HG03066 (cell line): ENCODE data around the gene SPATA13.

ENCODE experiments used
- ATAC-seq: cut with Tn5 transposase; IDR thresholded peaks from one replicate; pipeline ENCODE4 v1.9.1; 2021; ENCODE audit warnings: low read depth; ENCODE audit not compliant: unreplicated experiment

Gene SPATA13

DNA sequence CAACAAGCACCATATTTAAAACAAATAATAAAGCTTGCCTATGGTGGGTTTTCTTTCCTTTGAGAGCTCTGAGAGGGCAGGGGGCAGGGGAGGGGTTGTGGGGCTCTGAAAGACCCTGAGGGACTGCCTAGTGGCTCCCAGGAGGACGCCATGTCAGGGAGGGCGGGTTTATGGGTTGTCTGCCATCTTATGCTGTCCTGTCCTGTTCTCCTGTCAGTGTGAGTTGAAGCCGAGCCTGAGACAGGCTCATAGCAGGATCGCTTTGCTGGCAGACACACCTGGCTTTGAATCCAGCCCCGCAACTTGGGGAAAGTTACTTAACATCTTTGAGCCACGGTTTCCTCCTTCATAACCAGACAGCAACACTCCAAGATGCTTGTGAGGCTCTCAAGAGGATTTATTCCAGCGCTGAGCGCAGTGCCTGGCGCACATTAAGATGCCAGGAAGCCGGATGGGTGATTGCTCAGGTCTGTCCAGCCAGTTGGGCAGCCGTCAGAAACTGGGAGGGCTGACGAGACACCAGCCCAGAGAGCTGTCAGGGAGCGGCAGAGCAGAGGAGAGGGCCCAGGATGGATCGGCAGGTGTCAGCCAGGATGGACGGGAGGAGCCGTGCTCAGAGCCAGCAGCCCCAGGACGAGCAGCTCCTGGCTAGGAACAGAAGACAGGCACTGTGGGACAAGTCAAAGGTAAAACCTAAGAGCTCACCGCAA, 112.1 kb downstream of the SPATA13 start:
- ATAC-seq: no peak

DNA sequence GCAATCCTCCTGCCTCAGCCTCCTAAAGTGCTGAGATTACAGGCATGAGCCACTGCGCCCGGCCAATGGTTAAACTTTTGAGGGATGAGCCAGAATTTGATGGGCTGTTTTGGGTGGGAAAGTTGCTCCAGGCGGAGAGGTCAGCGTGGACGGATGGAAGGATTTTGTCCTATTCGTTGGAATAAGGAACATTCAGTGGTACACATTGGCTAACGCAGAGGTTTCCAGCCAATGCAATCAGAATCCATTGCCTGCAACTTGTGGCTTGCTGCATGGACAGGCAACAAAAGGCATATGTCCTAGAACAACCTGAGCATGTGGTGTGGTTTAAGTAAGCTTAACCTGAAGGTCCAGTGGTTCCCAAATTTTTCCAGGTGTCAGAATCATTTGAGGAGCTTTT, 113.4 kb downstream of the SPATA13 start:
- ATAC-seq: no peak

DNA sequence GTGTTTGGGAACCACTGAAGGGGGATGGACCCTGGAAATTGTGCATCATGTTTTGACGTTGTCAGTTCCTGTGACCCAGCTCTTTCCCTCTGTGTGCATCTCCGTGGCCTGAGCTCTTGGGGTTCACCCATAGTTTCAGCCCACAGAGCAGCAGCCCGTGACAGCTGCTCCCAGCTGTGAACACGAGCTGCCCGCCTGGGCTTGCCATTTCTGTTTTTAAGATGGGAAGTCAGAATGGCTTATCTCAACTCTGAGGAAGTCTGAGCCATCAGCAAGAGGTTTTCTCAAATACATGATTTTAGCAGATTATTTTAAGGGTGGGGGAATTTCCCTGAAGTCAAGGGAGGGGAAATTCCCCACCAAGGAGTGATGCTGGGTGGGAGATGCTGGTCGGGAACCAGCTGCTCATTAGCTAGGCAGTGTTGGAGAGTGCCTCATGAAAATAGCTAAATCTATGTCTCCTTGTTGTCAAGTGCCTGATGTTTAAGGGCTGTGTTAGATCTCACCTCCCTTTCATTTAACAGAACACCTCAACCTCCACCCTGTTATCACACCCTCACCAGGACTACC, 114.0 kb downstream of the SPATA13 start:
- ATAC-seq: peak; percentile 59

DNA sequence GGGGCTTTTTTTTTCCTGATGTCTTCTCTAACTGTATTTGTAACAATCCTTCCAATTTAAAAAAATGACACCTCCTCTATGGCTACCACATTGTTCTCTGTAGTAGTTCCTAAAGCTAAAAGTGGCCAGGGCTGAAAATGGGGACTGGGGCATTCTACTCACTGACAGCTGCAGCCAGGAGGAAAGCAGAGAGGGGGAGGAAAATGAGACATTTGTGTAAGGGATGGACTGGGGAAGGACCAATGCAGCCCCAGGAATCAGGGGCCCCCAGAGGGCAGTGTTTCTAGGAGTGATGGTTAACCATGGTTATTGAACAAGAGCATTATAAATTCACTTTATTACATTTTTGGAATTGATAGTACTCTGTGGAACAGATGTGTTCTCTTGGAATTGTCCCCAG, 114.5 kb downstream of the SPATA13 start:
- ATAC-seq: no peak

DNA sequence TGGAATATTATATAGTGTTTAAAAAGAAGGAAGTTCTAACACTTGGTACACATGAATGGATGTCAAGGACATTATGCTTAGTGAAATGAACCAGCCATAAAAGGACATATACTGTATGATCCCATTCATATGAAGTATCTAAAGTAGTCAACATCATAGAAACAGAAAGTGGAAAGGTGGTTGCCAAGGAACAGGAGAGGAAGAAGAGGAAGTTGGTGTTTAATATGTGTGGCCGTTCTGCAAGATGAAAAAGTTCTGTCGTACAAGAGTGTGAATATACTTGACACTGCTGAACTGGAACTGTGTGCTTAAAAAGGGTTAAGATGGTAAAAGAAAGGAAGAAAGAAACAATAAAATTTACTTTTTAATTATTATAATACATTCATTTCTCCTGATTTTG, 115.8 kb downstream of the SPATA13 start:
- ATAC-seq: no peak

DNA sequence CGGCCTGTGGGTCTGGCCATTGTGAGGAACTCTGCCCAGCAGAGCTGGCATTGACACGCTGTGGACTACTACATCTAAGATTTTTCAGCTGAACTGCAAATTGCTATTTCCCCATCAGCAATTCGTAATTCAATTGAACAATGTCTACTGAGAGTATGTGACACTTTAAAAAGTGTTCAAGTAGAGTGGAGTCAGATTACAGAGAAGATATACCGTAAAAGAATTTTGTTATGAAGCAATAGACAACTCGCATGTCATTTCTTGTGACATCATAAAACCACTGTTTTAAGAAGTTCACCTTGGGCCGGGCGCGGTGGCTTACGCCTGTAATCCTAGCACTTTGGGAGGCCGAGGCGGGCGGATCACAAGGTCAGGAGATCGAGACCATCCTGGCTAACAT, 116.3 kb downstream of the SPATA13 start:
- ATAC-seq: no peak

DNA sequence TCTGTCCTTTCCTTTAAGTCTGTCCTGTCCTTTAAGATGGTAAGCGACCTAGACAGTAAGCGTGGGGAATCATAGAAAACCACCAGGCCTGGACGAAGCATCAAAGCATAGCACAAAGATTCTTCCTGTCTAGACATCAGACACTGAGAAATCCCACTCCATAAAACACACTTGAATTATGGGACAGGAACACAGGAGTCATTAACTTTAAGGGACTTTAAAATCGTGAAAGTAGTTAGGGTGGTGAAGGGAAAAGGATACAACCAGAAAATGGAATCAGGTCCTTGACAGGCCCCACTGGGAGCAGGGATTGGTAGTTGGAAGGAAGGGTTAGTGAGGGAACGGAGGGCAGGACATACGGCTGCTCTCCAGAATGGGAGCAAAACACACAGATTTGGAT, 117.2 kb downstream of the SPATA13 start:
- no peak for ATAC-seq

DNA sequence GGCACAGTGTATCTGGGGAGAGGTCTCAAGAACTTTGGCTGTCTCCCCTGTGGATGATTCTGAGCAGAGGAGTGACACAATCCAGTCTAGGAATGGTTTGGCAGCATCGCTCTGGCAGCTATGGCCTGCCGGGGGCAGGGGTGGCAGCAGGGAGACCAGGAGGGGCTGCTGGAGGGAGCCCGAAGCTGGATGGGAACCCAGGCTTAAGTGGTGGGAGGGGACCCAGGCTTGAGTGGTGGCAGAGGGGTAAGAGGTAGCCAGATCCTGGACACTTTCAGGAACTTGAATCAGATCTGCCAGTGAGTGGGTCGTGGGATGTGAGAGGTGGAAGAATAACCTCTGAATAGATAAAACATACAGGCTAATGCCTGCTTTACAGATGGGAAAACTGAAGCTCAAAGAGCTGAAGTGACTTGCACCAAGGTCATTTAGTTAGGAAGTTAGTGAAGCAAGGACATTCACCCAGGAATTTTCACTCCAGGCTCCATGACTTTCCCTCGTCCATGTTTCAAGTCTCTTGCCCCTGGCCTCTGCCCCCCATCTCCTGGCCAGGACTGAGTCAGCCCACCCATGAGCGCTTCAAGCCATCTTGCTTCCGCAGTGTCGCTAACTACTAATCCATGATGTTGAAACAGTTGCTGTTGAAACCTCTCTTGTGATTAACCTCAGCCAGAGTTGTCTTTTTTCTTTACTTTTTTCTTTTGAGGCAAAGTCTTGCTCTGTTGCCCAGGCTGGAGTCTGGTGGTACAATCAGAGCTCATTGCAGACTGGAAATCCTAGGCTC, 119.0 kb downstream of the SPATA13 start:
- no peak for ATAC-seq

DNA sequence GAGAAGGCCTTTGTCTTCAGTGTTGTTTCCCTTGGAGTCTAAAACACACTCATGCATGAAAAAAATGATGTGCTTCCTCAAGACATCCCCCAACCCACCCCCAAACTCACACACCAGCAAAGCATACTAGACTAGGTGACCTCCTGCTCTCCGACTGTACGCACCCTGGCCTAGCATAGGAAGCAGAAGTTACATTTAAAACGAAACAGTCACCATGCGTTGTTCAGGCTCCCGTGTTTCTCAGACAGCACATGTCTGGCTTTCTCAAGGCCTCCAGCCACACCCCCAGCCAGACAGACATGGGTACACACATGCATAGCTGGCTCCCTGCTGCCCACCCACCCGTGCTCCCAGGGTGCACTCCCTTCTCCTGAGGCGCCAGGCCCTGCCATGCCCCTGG, 120.2 kb downstream of the SPATA13 start:
- ATAC-seq: no peak

DNA sequence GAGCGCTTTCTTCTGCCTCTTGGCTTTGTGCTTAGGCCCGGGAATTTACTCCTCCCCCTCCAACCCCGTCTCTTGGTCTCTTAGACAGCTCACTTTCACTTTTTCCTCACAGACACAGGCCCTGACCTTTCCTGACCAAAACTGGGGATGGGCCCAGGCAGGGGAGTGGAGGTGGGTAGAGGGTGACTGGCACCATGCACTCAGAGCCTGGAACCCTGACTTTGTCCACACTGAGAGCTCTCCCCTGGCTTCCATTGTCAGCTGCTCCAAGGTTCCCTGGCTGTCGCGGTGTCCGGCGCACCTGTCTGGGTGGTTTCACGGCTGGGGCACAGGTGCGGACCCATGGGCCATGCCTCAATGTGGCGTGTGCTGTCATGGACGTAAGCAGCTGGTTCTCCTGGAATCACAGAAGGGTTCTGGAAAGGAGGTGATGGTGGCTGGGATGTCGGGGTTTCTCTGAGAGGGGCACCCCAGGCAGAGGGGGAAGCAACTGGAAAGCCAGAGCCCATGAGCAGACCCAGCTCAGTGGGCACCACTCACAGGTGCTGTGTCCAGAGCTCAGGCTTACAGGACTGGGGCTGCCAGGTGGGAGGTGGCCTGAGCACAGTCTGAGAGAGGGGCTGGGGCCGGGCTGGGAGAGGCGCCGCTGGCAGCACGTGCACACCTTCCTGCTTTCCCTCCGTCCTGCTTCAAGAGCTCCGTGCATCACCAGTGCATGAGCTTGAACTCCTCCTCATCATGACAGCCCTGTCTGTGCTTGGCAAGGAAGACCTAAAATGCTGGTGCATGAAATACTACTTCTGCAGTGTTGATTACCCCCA, 120.9 kb downstream of the SPATA13 start:
- ATAC-seq: no peak

DNA sequence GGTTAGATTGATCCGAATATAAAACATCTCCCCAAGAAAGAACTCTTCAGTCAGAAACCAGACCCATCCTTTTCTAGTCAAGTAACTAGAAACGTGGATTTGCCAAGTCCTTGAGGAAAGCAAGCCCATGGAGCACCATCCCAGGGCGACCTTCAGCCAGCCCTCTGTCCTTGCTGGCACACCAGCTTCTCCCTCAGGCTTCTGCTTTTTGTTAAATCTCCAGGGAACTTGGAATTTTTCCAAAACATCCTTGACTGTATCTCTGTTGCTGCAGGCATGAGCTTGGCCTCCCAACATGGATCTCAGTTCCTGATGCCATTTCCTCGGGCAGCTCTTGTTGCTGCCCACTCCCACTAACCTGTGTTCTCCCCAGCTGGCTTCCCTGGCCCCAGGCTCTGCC, 121.7 kb downstream of the SPATA13 start:
- no peak for ATAC-seq

DNA sequence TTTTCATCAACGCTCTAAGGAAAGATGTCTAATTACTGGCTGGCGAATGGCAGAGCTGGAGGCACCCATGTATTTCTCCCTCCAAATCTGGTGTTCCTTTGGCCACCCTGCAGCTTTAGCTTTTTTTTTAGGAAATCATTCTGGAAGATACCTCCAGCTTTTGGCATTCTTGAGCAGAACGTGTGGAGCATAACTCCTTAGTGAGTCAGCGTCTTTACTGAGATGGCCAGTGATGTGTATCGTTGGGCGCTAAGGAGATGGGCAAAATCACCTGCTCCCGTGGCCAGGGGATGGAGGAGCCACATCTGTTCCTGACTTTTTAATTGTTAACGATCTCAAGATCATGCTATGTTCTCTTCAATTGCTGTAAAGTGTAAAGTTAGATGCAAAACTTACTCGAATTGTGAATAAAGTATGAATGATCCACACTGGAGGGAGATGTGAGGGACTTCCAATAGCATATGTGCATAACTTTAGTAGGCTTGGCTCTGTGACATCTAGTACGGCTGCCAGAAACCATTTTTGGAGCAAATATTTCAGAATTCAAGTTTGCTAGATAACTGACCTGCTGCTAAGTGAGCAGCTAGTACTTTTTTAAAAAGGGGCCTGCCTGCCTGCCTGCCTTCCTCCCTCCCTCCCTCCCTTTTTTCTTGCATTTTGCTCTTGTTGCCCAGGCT, 124.5 kb downstream of the SPATA13 start:
- no peak for ATAC-seq

DNA sequence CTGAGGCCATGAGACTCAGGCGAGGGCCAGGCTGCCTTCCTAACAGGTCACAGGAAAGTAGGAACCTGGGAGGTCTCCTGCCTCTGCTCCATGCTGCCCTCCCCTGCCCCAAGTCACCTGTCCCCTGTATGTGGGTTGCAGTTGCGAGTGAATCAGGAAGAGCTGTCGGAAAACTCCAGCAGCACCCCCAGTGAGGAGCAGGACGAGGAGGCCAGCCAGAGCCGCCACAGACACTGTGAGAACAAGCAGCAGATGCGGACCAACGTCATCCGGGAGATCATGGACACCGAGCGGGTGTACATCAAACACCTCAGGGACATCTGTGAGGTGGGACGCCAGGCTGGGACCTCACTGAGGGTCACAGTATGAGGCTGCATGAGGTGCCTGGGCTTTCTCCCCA, 126.1 kb downstream of the SPATA13 start:
- no peak for ATAC-seq

DNA sequence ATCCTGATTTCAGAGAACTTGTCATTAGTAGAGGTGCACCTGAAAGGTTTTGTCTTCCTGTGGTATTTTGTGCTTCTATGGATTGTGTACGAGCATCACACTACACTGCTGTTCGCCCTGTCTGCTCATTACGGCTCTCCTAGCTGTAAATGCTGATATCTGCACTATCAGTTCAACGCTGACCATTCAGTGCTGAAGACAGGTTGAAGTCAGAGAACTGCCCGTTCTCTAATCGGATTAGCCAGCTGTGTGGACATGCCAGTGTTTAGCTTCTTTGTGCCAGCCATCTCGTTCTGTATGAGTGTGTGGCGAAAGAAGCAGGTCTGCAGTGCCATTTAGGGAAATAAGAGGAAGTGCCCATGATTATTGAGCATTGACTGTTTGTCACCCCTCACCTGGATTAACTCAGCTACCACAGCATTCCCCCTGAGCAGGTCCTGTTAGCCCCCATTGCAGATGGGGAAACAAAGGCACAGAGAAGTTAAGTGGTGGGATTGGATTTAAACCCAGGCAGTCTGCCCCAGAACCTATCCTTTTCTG, 127.3 kb downstream of the SPATA13 start:
- ATAC-seq: no peak

DNA sequence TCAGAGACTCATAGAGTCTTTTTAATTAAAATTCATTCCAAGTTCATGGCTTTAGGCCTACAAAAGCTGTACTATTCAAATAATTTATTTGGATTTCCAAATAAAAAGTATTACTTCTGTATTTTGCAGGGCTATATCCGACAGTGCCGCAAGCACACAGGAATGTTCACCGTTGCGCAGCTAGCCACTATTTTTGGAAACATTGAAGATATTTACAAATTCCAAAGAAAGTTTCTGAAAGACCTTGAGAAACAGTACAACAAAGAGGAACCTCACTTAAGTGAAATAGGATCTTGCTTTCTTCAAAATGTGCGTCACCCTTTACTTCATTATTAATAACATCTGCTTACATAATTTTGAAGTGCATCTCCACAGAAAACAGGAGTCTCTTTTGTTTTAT, 128.3 kb downstream of the SPATA13 start:
- no peak for ATAC-seq

DNA sequence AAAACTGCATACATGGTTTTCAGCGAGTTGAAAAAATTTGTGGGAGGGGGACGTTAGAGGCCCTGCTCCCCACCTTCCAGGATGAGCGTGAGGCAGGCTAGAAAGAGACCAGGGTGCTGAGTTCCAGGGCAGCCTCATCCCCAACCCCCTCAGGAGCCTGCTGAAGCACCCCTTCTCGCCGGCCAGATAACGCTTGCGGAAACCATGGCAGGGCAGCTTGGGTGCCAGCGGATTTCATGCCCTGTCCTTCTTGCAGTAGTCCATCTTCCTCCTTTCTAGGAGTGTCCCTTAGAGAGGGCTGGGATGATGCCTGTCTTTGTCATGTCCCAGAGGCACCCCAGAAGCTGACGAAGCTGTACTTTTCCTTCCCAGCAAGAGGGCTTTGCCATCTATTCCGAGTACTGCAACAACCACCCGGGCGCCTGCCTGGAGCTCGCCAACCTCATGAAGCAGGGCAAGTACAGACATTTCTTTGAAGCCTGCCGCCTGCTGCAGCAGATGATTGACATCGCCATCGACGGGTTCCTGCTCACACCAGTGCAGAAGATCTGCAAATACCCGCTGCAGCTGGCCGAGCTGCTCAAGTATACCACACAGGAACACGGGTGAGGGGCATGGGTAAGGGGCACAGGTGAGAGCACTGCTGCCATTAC, 129.9 kb downstream of the SPATA13 start:
- ATAC-seq: no peak

DNA sequence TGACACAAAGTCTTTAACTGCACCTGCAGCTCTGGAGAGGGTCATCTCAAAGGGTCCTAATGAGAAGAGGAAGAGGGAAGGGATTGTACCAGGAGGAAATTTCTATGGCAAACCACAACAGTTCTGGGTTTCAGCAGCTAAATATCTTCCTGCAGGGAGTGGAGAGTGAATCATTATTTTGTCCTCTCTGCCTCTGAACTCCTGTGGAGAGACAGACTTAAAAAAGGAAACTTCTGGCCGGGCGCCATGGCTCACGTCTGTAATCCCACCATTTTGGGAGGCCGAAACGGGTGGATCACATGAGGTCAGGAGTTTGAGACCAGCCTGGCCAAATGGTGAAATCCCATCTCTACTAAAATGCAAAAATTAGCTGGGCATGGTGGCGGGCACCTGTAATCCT, 132.0 kb downstream of the SPATA13 start:
- no peak for ATAC-seq

DNA sequence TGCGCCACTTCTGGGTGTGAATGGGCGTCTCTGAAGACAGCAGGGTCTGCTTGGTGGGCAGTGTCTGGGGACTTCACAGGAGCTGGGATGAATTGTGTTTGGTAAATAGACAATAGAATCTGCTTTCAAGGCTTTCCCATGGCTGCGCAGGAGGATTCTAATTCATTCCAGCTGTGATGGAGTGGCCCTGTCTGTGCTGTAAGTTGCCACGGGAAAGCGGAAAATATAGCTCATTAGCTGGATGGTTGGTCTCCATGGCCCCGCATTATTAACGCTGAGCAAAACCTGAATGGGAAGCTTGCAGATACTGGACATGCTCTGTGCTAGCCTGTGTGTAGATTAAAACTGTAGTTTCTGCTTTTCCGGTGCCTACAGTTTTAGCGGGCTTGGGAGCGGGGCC, 133.2 kb downstream of the SPATA13 start:
- no peak for ATAC-seq

DNA sequence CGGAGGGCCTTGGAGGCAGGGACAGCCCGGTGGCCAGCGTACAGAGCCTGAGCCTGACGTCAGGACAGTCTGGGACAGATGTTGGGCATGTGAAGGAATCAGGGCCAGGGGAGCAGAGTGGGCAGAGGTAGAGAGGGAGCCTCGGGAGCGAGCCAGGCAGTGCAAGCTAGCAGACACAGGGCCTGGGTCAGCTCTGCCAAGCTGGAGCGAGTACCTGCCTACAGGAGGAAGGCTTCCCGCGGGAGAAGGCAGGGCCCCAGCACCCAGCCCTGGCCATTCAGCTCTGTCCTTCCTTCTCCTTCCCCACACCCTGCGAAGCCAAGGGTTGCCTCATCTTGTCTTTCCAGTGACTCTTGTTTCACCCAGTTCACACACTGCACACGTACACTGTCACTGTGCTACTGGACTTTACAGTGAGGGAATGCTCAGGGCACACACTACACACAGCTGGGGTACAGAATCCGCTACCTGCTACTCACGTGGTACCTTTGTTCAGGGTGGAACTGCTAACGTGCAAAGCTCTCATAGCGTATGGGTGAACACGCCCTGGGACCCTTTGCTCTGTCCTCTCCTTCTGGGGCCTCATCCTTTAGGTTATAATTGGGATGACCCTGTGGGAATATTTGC, 139.1 kb downstream of the SPATA13 start:
- no peak for ATAC-seq
